ENCODE data around the gene DBNDD1.

DNA sequence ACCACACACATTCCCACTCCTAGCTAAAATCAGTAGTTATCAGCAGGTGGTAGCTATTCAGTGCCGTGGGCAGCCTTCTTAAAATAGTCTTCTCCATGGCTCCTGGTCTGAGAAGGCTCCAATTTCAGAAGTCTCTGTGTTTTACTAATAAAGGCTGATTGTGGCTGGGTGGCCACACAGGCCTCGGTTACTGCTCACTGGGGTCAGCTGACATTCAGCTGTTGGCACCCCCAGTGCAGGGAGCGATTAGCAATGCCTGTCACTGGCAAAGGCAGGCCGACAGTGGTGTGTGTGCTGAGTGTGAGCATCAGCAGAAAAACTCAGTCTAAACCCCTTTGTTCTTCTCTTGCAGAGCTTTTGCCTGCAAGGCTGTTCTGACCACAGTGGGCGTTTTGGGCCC lies 16.6 kb upstream of the DBNDD1 start:
- no peak for TF ChIP-seq ZNF274 (IDR thresholded peaks at IDR 0.05; ENCODE audit: low read depth, low read length)
- no peak for TF ChIP-seq YY1 (IDR thresholded peaks at IDR 0.05; ENCODE audit: insufficient read depth, insufficient read length)
